Smooth muscle cell (in vitro differentiated cells): Measurements from ENCODE around the gene NTNG1. TPM values are rescaled to one million over a fixed set of nuclear protein-coding genes. Genes with fewer than 3 reads are reported as not detected.

Experiments
- DNase-seq: peaks from one replicate; lab custom pipeline; 2025; ENCODE audit not compliant: unreplicated experiment; lab: John Stamatoyannopoulos, UW
- H2AFZ ChIP-seq: fragments of 200-600 bp; sonication (generic); 2 replicates; pipeline ENCODE4 v1.6.0; 2016; ENCODE audit warnings: antibody characterized with exemption, low read depth, mild to moderate bottlenecking
- H3F3A ChIP-seq: fragments of 200-600 bp; sonication (generic); 2 replicates; pipeline ENCODE4 v1.6.0; 2017; ENCODE audit warnings: antibody characterized with exemption, low read depth
- H3K27ac ChIP-seq: fragments of 200-600 bp; sonication (generic); 2 replicates; pipeline ENCODE4 v1.5.1; 2016; ENCODE audit warnings: low read depth, mild to moderate bottlenecking
- H3K27me3 ChIP-seq: fragments of 200-600 bp; sonication (generic); 2 replicates; pipeline ENCODE4 v1.6.1; 2016; ENCODE audit warnings: low read depth, mild to moderate bottlenecking
- H3K36me3 ChIP-seq: fragments of 200-600 bp; sonication (generic); 2 replicates; pipeline ENCODE4 v1.5.1; 2016; ENCODE audit warnings: low read depth
- H3K4me1 ChIP-seq: fragments of 200-600 bp; sonication (generic); 2 replicates; pipeline ENCODE4 v1.5.1; 2016; ENCODE audit warnings: low read depth
- H3K4me2 ChIP-seq: fragments of 200-600 bp; sonication (generic); 2 replicates; pipeline ENCODE4 v1.6.0; 2016; ENCODE audit warnings: mild to moderate bottlenecking
- H3K4me3 ChIP-seq: fragments of 200-600 bp; sonication (generic); 2 replicates; pipeline ENCODE4 v1.5.1; 2016; ENCODE audit warnings: mild to moderate bottlenecking
- H3K79me2 ChIP-seq: fragments of 200-600 bp; sonication (generic); 2 replicates; pipeline ENCODE4 v1.6.0; 2016; ENCODE audit warnings: low read depth, mild to moderate bottlenecking
- H3K9ac ChIP-seq: fragments of 200-600 bp; sonication (generic); 2 replicates; pipeline ENCODE4 v1.6.0; 2016; ENCODE audit warnings: low read depth
- H3K9me3 ChIP-seq: fragments of 200-600 bp; sonication (generic); replicated peaks from 2 replicates; pipeline ENCODE4 v1.5.1; 2016; ENCODE audit warnings: low read depth
- H4K20me1 ChIP-seq: fragments of 200-600 bp; sonication (generic); 2 replicates; pipeline ENCODE4 v1.6.0; 2016; ENCODE audit warnings: low read depth
- WGBS: methylation state at CpG from one replicate; pipeline ENCODE4 v1.1.7; 2016; ENCODE audit warnings: low lambda C conversion rate; 5-methylcytosine and 5-hydroxymethylcytosine counted together
- polyA plus RNA-seq: library from polyadenylated mRNA; unstranded; fragments of >200 nt; fragmentation: Nextera tagmentation; extraction: Ambion mirVana; gene quantifications from 2 replicates; pipeline ENCODE4 v1.2.1, GENCODE V29; 2016
- total RNA-seq: library from RNA; depleted of rRNA; stranded (reverse); fragments of >200 nt; gene quantifications from 2 replicates; pipeline ENCODE4 v1.2.3, GENCODE V29; 2014
- TF ChIP-seq, protein P1 (sequence below): fragments of 200-600 bp; sonication (generic); IDR thresholded peaks from 2 replicates; pipeline ENCODE4 v1.5.1; 2017; ENCODE audit warnings: borderline replicate concordance, mild to moderate bottlenecking, antibody characterized with exemption; ENCODE audit not compliant: insufficient read depth, poor library complexity, severe bottlenecking

Gene NTNG1
- total and polyA plus RNA-seq, 2 experiments from 2014 or later: 0.39 to 1.1 TPM

- 92% methylated on average over 1 of the region's 1 CpG for WGBS
- Histone ChIP-seq H3F3A (no peaks in the 10 kb centered on the region), H2AFZ (no peak overlapping the region), H3K27me3 (no peaks in the 10 kb centered on the region), H3K4me2 (no peak overlapping the region), H3K4me3 (no peak overlapping the region), H4K20me1 (no peaks in the 10 kb centered on the region), H3K79me2 (no peaks in the 10 kb centered on the region), H3K9ac (no peak overlapping the region), H3K36me3 (no peaks in the 10 kb centered on the region), H3K27ac (no peak overlapping the region), H3K9me3 (no peaks in the 10 kb centered on the region), H3K4me1 (no peaks in the 10 kb centered on the region)
- DNase-seq: no peak
- TF ChIP-seq, protein P1, sequence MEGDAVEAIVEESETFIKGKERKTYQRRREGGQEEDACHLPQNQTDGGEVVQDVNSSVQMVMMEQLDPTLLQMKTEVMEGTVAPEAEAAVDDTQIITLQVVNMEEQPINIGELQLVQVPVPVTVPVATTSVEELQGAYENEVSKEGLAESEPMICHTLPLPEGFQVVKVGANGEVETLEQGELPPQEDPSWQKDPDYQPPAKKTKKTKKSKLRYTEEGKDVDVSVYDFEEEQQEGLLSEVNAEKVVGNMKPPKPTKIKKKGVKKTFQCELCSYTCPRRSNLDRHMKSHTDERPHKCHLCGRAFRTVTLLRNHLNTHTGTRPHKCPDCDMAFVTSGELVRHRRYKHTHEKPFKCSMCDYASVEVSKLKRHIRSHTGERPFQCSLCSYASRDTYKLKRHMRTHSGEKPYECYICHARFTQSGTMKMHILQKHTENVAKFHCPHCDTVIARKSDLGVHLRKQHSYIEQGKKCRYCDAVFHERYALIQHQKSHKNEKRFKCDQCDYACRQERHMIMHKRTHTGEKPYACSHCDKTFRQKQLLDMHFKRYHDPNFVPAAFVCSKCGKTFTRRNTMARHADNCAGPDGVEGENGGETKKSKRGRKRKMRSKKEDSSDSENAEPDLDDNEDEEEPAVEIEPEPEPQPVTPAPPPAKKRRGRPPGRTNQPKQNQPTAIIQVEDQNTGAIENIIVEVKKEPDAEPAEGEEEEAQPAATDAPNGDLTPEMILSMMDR: no peak
These were observed 59.8 kb downstream of the NTNG1 start for GRCh38 chr1:107200631-107201030.

DNA sequence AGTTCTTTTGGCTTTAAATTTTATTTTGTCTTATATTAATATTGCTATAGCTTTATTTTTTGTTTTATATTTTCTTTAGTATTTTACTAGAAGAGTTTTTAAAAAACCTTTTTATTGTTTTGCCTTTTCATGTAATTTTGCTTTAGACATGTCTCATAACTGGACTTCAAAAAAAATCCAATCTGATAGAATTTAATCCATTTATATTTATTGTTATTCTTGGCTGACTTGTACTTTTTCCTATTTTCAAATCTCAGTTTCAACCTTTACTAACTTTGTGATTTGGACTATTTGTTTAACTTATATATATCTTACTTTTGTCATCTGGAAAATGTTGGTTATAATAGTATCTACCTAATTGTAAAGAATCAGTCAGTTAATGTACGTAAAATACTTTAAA is 61.2 kb downstream of the NTNG1 start:
- DNase-seq: no peak
- no peak overlapping the region for H2AFZ ChIP-seq
- H3K36me3 ChIP-seq: no peaks in the 10 kb centered on the region
- no peaks in the 10 kb centered on the region for H3K4me1 ChIP-seq
- no peak overlapping the region for H3K9ac ChIP-seq
- no peaks in the 10 kb centered on the region for H3F3A ChIP-seq
- H3K27me3 ChIP-seq: no peaks in the 10 kb centered on the region
- H3K4me2 ChIP-seq: no peak overlapping the region
- H4K20me1 ChIP-seq: no peaks in the 10 kb centered on the region
- no peaks in the 10 kb centered on the region for H3K9me3 ChIP-seq
- TF ChIP-seq, protein P1: no peak
- H3K27ac ChIP-seq: no peak overlapping the region
- WGBS: 94% methylated on average over 1 of the region's 1 CpG
- no peaks in the 10 kb centered on the region for H3K79me2 ChIP-seq
- no peak overlapping the region for H3K4me3 ChIP-seq

DNA sequence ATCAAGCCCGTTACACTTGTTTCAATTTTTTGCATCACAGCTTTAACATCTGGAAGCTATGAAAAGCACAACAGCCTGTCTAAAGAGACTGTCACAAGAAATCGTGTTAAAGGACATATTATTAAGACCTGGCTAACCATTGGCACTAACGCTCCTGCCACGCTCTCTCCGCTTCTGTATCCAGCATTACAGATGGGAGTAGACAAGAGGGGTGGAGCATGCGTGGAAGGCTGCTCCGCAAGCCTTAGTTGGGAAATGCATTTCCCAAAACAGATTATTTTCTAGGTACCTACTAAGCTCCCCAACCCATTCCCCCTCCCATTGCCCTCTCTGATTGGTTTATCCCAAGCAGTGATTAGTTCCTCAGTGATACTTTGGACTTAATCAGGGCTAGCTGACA is 72.4 kb downstream of the NTNG1 start:
- Histone ChIP-seq H2AFZ (no peak overlapping the region), H3K9ac (no peak overlapping the region), H3K4me1 (no peaks in the 10 kb centered on the region), H3K27me3 (no peaks in the 10 kb centered on the region), H3K36me3 (no peaks in the 10 kb centered on the region), H3K79me2 (no peaks in the 10 kb centered on the region), H3K27ac (no peak overlapping the region), H3F3A (no peaks in the 10 kb centered on the region), H3K9me3 (peaks cover 4% of the 10 kb centered on the region), H4K20me1 (no peaks in the 10 kb centered on the region), H3K4me3 (no peak overlapping the region), H3K4me2 (no peak overlapping the region)
- no peak for DNase-seq
- WGBS: 92% methylated on average over 7 of the region's 7 CpGs
- TF ChIP-seq, protein P1: no peak

DNA sequence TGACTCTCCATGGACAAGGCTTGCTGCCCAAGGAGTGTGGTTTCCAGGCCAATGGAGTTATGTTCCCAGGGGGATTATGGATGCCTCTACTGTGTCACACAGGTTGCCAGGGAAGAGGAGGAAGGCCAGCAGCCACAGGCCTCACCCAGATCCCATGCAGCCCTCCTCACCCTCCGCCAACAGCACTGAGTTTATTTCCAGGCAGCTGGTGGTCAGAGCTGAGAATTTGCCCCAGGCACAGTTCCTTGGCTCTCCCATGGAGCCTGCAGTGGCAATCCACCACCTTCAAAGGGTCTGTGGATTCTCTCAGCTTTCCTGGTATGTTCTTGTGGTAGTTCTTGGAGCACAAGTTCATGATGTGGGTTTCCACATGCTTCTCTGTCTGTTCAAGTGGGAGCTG is 79.2 kb downstream of the NTNG1 start:
- Histone ChIP-seq H3K4me2 (no peak overlapping the region), H3K27ac (no peak overlapping the region), H3F3A (no peaks in the 10 kb centered on the region), H3K27me3 (no peaks in the 10 kb centered on the region), H4K20me1 (no peaks in the 10 kb centered on the region), H2AFZ (no peak overlapping the region), H3K9ac (no peak overlapping the region), H3K9me3 (peaks cover 4% of the 10 kb centered on the region), H3K4me3 (no peak overlapping the region), H3K79me2 (no peaks in the 10 kb centered on the region), H3K36me3 (no peaks in the 10 kb centered on the region), H3K4me1 (no peaks in the 10 kb centered on the region)
- WGBS: 45% methylated on average over 1 of the region's 1 CpG
- TF ChIP-seq, protein P1: no peak
- no peak for DNase-seq
